KMS-11 (cell line): Measurements from ENCODE around the gene MPIG6B.
A peak's percentile ranks its signal among the peaks of the same experiment; 100 is the strongest.

Experiments
- H2AFZ ChIP-seq: fragments of 200-600 bp; sonication (generic); 2 replicates; pipeline ENCODE4 v1.6.1; 2016; ENCODE audit warnings: antibody characterized with exemption, mixed run types, low read depth
- H3K27ac ChIP-seq: fragments of 200-600 bp; sonication (generic); 2 replicates; pipeline ENCODE4 v1.6.1; 2016; ENCODE audit warnings: mild to moderate bottlenecking, mixed run types
- H3K27me3 ChIP-seq: fragments of 200-600 bp; sonication (generic); 2 replicates; pipeline ENCODE4 v1.6.1; 2017; ENCODE audit warnings: mild to moderate bottlenecking, low read depth, mixed run types, moderate library complexity; ENCODE audit not compliant: insufficient read depth
- H3K36me3 ChIP-seq: fragments of 200-600 bp; sonication (generic); 2 replicates; pipeline ENCODE4 v1.6.1; 2017; ENCODE audit warnings: mild to moderate bottlenecking, mixed run types; ENCODE audit not compliant: insufficient read depth
- H3K4me1 ChIP-seq: fragments of 200-600 bp; sonication (generic); 2 replicates; pipeline ENCODE4 v1.6.1; 2016; ENCODE audit warnings: mild to moderate bottlenecking, low read depth, mixed run types; ENCODE audit not compliant: poor library complexity, severe bottlenecking
- H3K4me2 ChIP-seq: fragments of 200-600 bp; sonication (generic); 2 replicates; pipeline ENCODE4 v1.7.0; 2016; ENCODE audit warnings: mild to moderate bottlenecking, mixed run types
- H3K4me3 ChIP-seq: fragments of 200-600 bp; sonication (generic); IDR thresholded peaks from 2 replicates; pipeline ENCODE4 v1.6.1; 2017; ENCODE audit warnings: low read depth, low read length, mixed read lengths; ENCODE audit not compliant: insufficient read depth
- H3K79me2 ChIP-seq: fragments of 200-600 bp; sonication (generic); 2 replicates; pipeline ENCODE4 v1.6.1; 2016; ENCODE audit warnings: low read depth, mixed run types; ENCODE audit not compliant: insufficient read depth
- H3K9ac ChIP-seq: fragments of 200-600 bp; sonication (generic); 2 replicates; pipeline ENCODE4 v1.6.1; 2016; ENCODE audit warnings: mild to moderate bottlenecking, mixed run types
- H4K20me1 ChIP-seq: fragments of 200-600 bp; sonication (generic); 2 replicates; pipeline ENCODE4 v1.6.1; 2016; ENCODE audit warnings: mild to moderate bottlenecking, mixed run types; ENCODE audit not compliant: insufficient read depth
- TF ChIP-seq, protein P1 (sequence below): fragments of 200-600 bp; sonication (generic); conservative IDR thresholded peaks from 2 replicates; pipeline ENCODE4 v1.6.1; 2017; ENCODE audit warnings: low read depth, mild to moderate bottlenecking, antibody characterized with exemption, low read length, moderate library complexity, mixed read lengths

The MPIG6B gene

DNA sequence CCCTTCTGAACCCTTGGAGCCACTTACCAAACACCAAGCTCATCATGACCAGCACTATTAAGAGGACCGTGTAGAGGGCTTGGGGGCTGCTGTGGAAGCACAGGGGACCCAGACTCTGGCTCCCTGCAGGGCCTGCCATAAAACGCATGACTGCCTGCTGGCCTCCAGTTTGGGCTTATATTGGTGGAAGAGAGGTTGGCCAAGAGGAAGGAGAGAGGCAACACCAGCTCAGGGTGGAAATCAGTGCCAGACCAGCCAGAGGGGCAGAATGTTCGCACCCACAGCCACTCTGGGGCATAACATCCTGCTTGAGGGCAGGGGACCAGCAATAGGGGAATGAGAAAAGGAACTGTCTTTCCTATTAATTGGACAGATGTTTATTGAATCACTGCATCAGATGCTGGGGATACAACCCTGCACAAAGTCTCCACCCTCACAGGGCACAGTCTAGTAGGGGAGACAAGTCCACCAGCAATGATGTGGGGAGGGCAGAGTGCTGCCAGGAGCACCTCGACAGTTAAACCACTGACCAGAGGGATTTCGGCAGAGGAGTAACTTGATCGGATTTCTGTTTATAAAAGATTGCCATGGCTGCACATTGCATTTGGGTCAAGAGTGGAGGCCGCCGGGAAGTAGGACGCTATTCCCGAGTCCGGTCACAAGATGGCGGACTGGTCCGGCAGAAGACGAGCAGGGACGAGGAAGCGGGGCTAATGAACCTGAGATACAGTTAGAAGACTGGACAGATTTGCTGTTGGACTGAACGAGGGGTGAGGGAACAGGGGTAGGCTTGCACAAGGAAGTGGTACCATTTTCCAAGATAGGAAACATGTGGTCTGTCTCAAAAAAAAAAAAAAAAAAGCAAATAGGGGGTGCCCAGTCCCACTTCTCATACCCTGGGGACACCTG is 42.7 kb upstream of the MPIG6B start, which contains the start of gene LY6G5C:
TSS of gene LY6G5C (minus strand) at position 842 of the 909 bp plus-strand sequence. CDS start at position 148, 694 bp downstream.
- Histone ChIP-seq H3K4me1 (peaks cover 49% of the 10 kb centered on the region), H4K20me1 (no peaks in the 10 kb centered on the region), H3K4me2 (peak within 1 kb of the TSS; percentile 45; the same call in 1 of the 2 replicates), H2AFZ (peak within 1 kb of the TSS; percentile 76), H3K79me2 (no peaks in the 10 kb centered on the region), H3K27me3 (no peaks in the 10 kb centered on the region), H3K4me3 (no peak within 1 kb of the TSS), H3K27ac (no peak within 1 kb of the TSS), H3K9ac (peak within 1 kb of the TSS; percentile 27; the same call in 1 of the 2 replicates), H3K36me3 (no peaks in the 10 kb centered on the region)
- TF ChIP-seq, protein P1, sequence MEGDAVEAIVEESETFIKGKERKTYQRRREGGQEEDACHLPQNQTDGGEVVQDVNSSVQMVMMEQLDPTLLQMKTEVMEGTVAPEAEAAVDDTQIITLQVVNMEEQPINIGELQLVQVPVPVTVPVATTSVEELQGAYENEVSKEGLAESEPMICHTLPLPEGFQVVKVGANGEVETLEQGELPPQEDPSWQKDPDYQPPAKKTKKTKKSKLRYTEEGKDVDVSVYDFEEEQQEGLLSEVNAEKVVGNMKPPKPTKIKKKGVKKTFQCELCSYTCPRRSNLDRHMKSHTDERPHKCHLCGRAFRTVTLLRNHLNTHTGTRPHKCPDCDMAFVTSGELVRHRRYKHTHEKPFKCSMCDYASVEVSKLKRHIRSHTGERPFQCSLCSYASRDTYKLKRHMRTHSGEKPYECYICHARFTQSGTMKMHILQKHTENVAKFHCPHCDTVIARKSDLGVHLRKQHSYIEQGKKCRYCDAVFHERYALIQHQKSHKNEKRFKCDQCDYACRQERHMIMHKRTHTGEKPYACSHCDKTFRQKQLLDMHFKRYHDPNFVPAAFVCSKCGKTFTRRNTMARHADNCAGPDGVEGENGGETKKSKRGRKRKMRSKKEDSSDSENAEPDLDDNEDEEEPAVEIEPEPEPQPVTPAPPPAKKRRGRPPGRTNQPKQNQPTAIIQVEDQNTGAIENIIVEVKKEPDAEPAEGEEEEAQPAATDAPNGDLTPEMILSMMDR: peak; percentile 59

DNA sequence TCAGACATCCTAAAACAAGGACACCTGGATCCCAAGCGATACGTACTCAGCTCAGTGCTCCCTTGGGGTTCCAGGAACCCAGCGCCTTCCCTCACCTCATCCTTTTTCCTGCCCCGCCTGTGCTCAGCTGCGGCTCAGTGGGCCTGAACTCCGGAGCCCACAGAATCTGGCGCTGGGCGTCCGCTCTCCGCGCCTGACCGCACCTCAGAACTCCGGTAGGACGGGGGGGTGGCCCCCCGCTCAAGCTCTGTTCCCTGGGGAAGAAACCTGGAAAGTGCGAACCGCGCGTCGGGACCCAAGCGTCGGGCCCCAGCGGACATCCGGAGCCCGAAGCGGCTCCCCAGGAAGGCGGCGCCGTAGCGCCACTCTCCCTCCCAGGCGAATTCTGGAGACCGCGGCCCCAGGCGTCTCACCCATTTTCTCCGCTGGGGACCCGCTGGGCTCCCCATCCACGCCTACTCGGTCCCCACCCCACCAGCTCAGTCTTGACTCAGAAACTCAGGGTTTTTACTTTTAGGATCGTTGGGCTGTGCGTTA is 42.0 kb upstream of the MPIG6B start:
- H2AFZ ChIP-seq: no peak overlapping the region
- TF ChIP-seq, protein P1: no peak
- no peak overlapping the region; the same call in 1 of the 2 replicates for H3K4me2 ChIP-seq
- H4K20me1 ChIP-seq: no peaks in the 10 kb centered on the region
- no peaks in the 10 kb centered on the region for H3K36me3 ChIP-seq
- H3K4me3 ChIP-seq: no peak overlapping the region
- H3K27me3 ChIP-seq: no peaks in the 10 kb centered on the region
- peaks cover 48% of the 10 kb centered on the region for H3K4me1 ChIP-seq
- no peak overlapping the region for H3K27ac ChIP-seq
- no peaks in the 10 kb centered on the region for H3K79me2 ChIP-seq
- no peak overlapping the region for H3K9ac ChIP-seq

DNA sequence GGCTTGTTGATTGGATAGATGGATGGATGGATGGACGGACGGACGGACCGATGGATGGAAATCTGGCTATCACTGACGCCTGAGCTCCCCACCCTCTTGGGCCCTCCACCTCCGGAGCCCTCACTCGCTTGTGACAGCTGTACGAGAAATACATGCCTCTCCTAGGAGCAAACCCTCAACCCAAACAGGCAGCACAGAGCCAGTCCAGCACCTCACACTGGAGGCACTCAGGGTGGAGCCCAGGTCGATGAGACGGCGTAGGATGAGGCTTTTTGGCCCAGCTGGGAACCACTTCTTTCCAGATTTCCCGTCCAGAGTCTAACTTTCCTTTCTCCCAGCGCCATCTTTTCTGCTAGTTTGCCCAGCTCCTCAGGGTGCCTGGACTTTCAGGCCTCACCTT is 39.6 kb upstream of the MPIG6B start:
- Histone ChIP-seq H3K9ac (no peak overlapping the region), H3K27ac (no peak overlapping the region)

DNA sequence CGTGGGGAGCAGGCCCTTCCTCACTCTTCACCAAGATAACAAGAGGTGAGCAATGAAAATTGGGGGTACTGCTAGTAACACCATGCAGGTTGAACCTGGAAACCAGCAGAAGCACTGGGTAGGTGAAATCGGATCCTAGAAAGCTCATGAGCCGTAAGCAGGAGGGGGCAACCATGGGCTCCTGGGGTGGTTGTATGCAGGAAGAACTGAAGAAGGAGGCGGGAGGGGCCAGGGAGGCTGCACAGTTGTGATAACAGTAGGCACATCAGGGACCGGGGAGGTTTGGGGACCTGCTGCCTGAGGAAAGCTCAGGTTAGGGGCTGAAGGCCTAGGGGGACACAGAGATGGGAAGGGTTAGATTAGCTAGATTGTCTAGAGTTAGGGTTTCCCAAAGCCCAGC is 36.7 kb upstream of the MPIG6B start:
- H3K9ac ChIP-seq: no peak overlapping the region
- H3K27me3 ChIP-seq: no peaks in the 10 kb centered on the region
- TF ChIP-seq, protein P1: no peak
- H3K79me2 ChIP-seq: no peaks in the 10 kb centered on the region
- no peak overlapping the region for H2AFZ ChIP-seq
- H3K36me3 ChIP-seq: no peaks in the 10 kb centered on the region
- H3K4me3 ChIP-seq: no peak overlapping the region
- no peak overlapping the region for H3K4me2 ChIP-seq
- no peaks in the 10 kb centered on the region for H4K20me1 ChIP-seq
- H3K27ac ChIP-seq: no peak overlapping the region
- H3K4me1 ChIP-seq: peaks cover 1% of the 10 kb centered on the region

More for the DNA sequence above, 39.6 kb upstream of the MPIG6B start:
- Histone ChIP-seq H3K27me3 (no peaks in the 10 kb centered on the region), H3K79me2 (no peaks in the 10 kb centered on the region), H2AFZ (no peak overlapping the region), H4K20me1 (no peaks in the 10 kb centered on the region), H3K4me2 (no peak overlapping the region), H3K4me3 (no peak overlapping the region), H3K36me3 (no peaks in the 10 kb centered on the region), H3K4me1 (peaks cover 24% of the 10 kb centered on the region)
- TF ChIP-seq, protein P1: no peak
